GM12865 (cell line): ENCODE measurements around the gene HACE1.

ENCODE experiments used
- DNase-seq: peaks from one replicate; pipeline ENCODE4 v3.0.0; 2010; ENCODE audit warnings: low read depth
- H3K4me3 ChIP-seq: 2 replicates; pipeline ENCODE4 v1.5.1; 2011; ENCODE audit warnings: mild to moderate bottlenecking, low read depth, low read length, control low read depth
- CTCF ChIP-seq: IDR thresholded peaks from 2 replicates; pipeline ENCODE4 v1.5.1; 2011; ENCODE audit warnings: low read length, control low read depth, low read depth, inconsistent platforms; ENCODE audit not compliant: insufficient read depth; ENCODE audit errors: missing control alignments

Gene HACE1

GRCh38 chr6:104685871-104686549, 173.7 kb downstream of the HACE1 start:
- TF ChIP-seq CTCF = no peak
- no peak overlapping the region for H3K4me3 ChIP-seq
- no peak for DNase-seq

GRCh38 chr6:104684911-104685415, 174.8 kb downstream of the HACE1 start:
- TF ChIP-seq CTCF = no peak
- no peak overlapping the region for H3K4me3 ChIP-seq
- no peak for DNase-seq

GRCh38 chr6:104683809-104684208, 175.9 kb downstream of the HACE1 start:
- no peak for DNase-seq
- TF ChIP-seq CTCF = no peak
- H3K4me3 ChIP-seq = no peak overlapping the region

GRCh38 chr6:104682722-104683643, 176.7 kb downstream of the HACE1 start:
- H3K4me3 ChIP-seq = no peak overlapping the region
- DNase-seq = peak; percentile 68
- peak; percentile 76 for TF ChIP-seq CTCF

GRCh38 chr6:104680539-104680938, 179.2 kb downstream of the HACE1 start:
- DNase-seq = no peak
- no peak overlapping the region for H3K4me3 ChIP-seq
- TF ChIP-seq CTCF = no peak

- no peak overlapping the region for H3K4me3 ChIP-seq
- no peak for DNase-seq
- no peak for TF ChIP-seq CTCF
These were observed 179.7 kb downstream of the HACE1 start for GRCh38 chr6:104679971-104680370.
